Stimulated activated CD4-positive, alpha-beta T cell treated with anti-CD3 and anti-CD28 coated beads, Interleukin-1b, Interleukin-23, amount 100 ng/mL, for 24 hours (primary cell): ENCODE measurements around the gene SIGLEC5.
"Not testable (repeated sequence)": the region's sequence is repeated elsewhere in the genome, so short reads cannot be mapped to it uniquely, and the experiment has no call there.

Experiments
- DNase-seq, 4 experiments: peaks; one replicate each; pipeline ENCODE4 v3.0.0-alpha.2; 2020; ENCODE audit warnings: low read depth in 4 of 4, low spot score in 1 of 4

The SIGLEC5 gene

GRCh38 chr19:51630315-51630714 lies at the start of gene SIGLEC5:
Gene SIGLEC5, minus strand, starts transcription at chr19:51630401. Its CDS starts 66 bp downstream, at chr19:51630335.
- DNase-seq = not testable (repeated sequence)

GRCh38 chr19:51676566-51677083 lies 46.4 kb upstream of the SIGLEC5 start:
- no peak for DNase-seq

- DNase-seq = not testable (repeated sequence)
These were observed 45.8 kb upstream of the SIGLEC5 start for GRCh38 chr19:51675911-51676565.

GRCh38 chr19:51668216-51668615 lies 38.0 kb upstream of the SIGLEC5 start:
- DNase-seq = no peak

GRCh38 chr19:51664997-51665396 lies 34.8 kb upstream of the SIGLEC5 start:
- DNase-seq = no peak

GRCh38 chr19:51664131-51664530 lies 33.9 kb upstream of the SIGLEC5 start:
- no peak for DNase-seq

GRCh38 chr19:51663650-51664049 lies 33.4 kb upstream of the SIGLEC5 start:
- DNase-seq = no peak

- peak; percentile 25 to 59 (median 45) for DNase-seq
These were observed 30.9 kb upstream of the SIGLEC5 start for GRCh38 chr19:51660975-51661600.

GRCh38 chr19:51654783-51655182 lies 24.6 kb upstream of the SIGLEC5 start:
- DNase-seq = no peak

GRCh38 chr19:51653162-51653561 lies 23.0 kb upstream of the SIGLEC5 start:
- no peak for DNase-seq

- no peak for DNase-seq
These were observed 22.1 kb upstream of the SIGLEC5 start for GRCh38 chr19:51652266-51652665.

GRCh38 chr19:51651216-51651846 lies 21.1 kb upstream of the SIGLEC5 start:
- no peak for DNase-seq

- no peak for DNase-seq
These were observed 17.1 kb upstream of the SIGLEC5 start for GRCh38 chr19:51647318-51647717.

- DNase-seq = not testable (repeated sequence)
These were observed 16.5 kb upstream of the SIGLEC5 start, which contains the start of gene SIGLEC14 for GRCh38 chr19:51646730-51647129. Gene SIGLEC14, minus strand, starts transcription at chr19:51646825. Its CDS starts 66 bp downstream, at chr19:51646759.

GRCh38 chr19:51644636-51645271 lies 14.6 kb upstream of the SIGLEC5 start:
- DNase-seq = no peak

- no peak for DNase-seq
These were observed 11.4 kb upstream of the SIGLEC5 start for GRCh38 chr19:51641648-51642047.

GRCh38 chr19:51640386-51640785 lies 10.2 kb upstream of the SIGLEC5 start:
- no peak for DNase-seq

- no peak for DNase-seq
These were observed 9.7 kb upstream of the SIGLEC5 start for GRCh38 chr19:51639916-51640315.

GRCh38 chr19:51637362-51637978 lies 7.3 kb upstream of the SIGLEC5 start:
- no peak for DNase-seq

- no peak for DNase-seq
These were observed 1.9 kb upstream of the SIGLEC5 start for GRCh38 chr19:51632126-51632525.
